ENCODE data around the gene CDYL.

Gene CDYL

DNA sequence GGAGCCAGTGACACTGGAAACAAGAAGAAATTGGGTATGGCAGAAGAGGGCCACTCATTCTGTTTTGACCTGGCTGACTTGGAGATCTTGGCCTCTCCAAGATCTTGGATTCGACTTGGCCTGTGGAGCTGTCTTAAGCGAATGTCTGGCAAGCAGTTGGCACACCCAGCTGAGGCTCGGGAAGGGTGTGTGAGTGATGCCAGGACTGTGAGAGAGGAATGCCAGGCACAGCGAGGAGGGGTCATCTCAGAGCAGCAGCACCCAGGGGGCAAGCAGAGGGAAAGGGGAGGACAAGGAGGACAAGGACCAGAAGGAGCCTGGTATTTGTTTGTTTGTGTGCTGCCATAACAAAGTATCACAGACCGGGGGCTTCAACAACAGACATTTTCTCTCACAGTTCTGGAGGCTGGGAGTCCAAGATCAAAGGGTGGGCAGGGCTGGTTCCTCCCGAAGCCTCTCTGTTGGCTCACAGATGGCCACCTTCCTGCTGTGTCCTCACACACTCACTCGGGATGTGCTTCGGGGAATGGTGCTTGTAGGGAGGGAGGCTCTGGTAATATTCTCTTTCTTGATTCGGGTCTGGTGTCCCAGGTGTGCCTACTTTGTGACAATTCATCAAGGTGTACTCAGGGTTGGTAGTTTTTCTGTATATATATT, 194.7 kb downstream of the CDYL start:
- Histone ChIP-seq H3K4me3 (ENCODE audit: control insufficient read depth in 1 of 7, extremely low read depth in 1 of 7, insufficient read depth in 4 of 7, low read depth in 2 of 7, low read length in 6 of 7) (no peak overlapping the region), H3K27me3 (replicated peaks in 2 of 5; ENCODE audit: control insufficient read depth in 4 of 5, insufficient read depth in 5 of 5, low read length in 4 of 5) (no peaks in the 10 kb centered on the region)

DNA sequence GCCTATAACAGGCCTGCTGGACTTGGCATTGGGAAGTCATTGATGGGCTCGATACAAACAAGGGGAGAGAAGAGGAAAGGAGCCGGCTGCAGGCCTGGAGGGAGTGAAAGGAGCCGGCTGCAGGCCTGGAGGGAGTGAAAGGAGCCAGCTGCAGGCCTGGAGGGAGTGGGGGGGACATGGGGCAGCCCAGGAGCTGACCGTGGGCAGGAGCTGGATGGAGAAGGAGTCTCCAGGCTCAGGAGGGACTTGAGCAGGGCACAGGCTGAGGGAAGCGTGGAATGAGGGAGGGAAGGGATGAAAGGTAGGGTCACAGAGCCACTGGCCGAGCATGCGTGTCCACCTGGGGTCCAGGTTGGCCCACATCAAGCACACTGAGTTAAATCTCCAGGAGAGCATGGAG, 195.6 kb downstream of the CDYL start:
- Histone ChIP-seq H3K4me3 (ENCODE audit: control insufficient read depth in 1 of 7, extremely low read depth in 1 of 7, insufficient read depth in 4 of 7, low read depth in 2 of 7, low read length in 6 of 7) (no peak overlapping the region), H3K27ac (ENCODE audit: insufficient read depth in 1 of 2, low read depth in 1 of 2, low read length in 2 of 2, poor library complexity in 1 of 2, severe bottlenecking in 2 of 2) (no peak overlapping the region), H3K9me3 (ENCODE audit: control extremely low read depth in 1 of 5, control insufficient read depth in 4 of 5, insufficient read depth in 2 of 5, low read depth in 1 of 5, low read length in 4 of 5) (no peaks in the 10 kb centered on the region), H3K36me3 (ENCODE audit: control insufficient read depth in 4 of 4, insufficient read depth in 4 of 4, low read length in 3 of 4) (no peaks in the 10 kb centered on the region), H3K4me1 (ENCODE audit: control extremely low read depth in 1 of 4, control insufficient read depth in 4 of 4, insufficient read depth in 4 of 4, low read length in 3 of 4) (no peaks in the 10 kb centered on the region), H3K27me3 (replicated peaks in 2 of 5; ENCODE audit: control insufficient read depth in 4 of 5, insufficient read depth in 5 of 5, low read length in 4 of 5) (no peaks in the 10 kb centered on the region)
- CTCF ChIA-PET: interaction anchor here (1.3 to 1.5 kb wide), 2 partner anchors 15 to 59 kb away, joined by 3 to 5 read pairs; no protein-coding TSS in a partner anchor
- POLR2A ChIA-PET: no interaction called here
- no peak for DNase-seq
- 94% methylated on average over 7 of the region's 7 CpGs for WGBS (ENCODE audit: insufficient coverage)

More for the DNA sequence above, 194.7 kb downstream of the CDYL start:
- WGBS (ENCODE audit: insufficient coverage): 99% methylated on average over 5 of the region's 9 CpGs
- H3K36me3 ChIP-seq (ENCODE audit: control insufficient read depth in 4 of 4, insufficient read depth in 4 of 4, low read length in 3 of 4): no peaks in the 10 kb centered on the region
- H3K4me1 ChIP-seq (ENCODE audit: control extremely low read depth in 1 of 4, control insufficient read depth in 4 of 4, insufficient read depth in 4 of 4, low read length in 3 of 4): peaks cover 0 to under 1% (median 0%) of the 10 kb centered on the region in 4 experiments
- no peak for DNase-seq
- POLR2A ChIA-PET: no interaction called here
- CTCF ChIA-PET: interaction anchor here (1.8 kb wide), 1 partner anchor 13 kb away, joined by 4 read pairs; no protein-coding TSS in a partner anchor
- no peaks in the 10 kb centered on the region for H3K9me3 ChIP-seq (ENCODE audit: control extremely low read depth in 1 of 5, control insufficient read depth in 4 of 5, insufficient read depth in 2 of 5, low read depth in 1 of 5, low read length in 4 of 5)
- no peak overlapping the region for H3K27ac ChIP-seq (ENCODE audit: insufficient read depth in 1 of 2, low read depth in 1 of 2, low read length in 2 of 2, poor library complexity in 1 of 2, severe bottlenecking in 2 of 2)

DNA sequence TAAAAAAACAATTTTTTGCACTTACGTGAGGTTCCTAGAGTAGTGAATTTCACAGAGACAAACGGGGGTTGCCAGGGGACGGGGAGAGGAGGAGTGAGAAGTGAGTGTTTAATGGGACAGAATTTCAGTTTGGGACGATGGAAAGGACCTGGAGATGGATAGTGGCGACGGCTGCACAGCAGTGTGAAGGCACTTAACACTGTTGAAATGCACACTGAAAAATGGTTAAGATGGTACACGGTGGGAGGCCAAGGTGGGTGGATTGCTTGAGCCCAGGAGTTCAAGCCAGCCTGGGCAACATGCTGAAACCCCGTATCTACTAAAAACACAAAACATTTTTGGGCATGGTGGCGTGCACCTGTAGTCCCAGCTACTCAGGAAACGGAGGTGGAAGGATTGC, 196.2 kb downstream of the CDYL start:
- Histone ChIP-seq H3K36me3 (ENCODE audit: control insufficient read depth in 4 of 4, insufficient read depth in 4 of 4, low read length in 3 of 4) (no peaks in the 10 kb centered on the region), H3K9me3 (ENCODE audit: control extremely low read depth in 1 of 5, control insufficient read depth in 4 of 5, insufficient read depth in 2 of 5, low read depth in 1 of 5, low read length in 4 of 5) (no peaks in the 10 kb centered on the region), H3K4me1 (ENCODE audit: control extremely low read depth in 1 of 4, control insufficient read depth in 4 of 4, insufficient read depth in 4 of 4, low read length in 3 of 4) (no peaks in the 10 kb centered on the region), H3K4me3 (ENCODE audit: control insufficient read depth in 1 of 7, extremely low read depth in 1 of 7, insufficient read depth in 4 of 7, low read depth in 2 of 7, low read length in 6 of 7) (no peak overlapping the region), H3K27ac (ENCODE audit: insufficient read depth in 1 of 2, low read depth in 1 of 2, low read length in 2 of 2, poor library complexity in 1 of 2, severe bottlenecking in 2 of 2) (no peak overlapping the region), H3K27me3 (replicated peaks in 2 of 5; ENCODE audit: control insufficient read depth in 4 of 5, insufficient read depth in 5 of 5, low read length in 4 of 5) (no peaks in the 10 kb centered on the region)
- 92% methylated on average over 10 of the region's 10 CpGs for WGBS (ENCODE audit: insufficient coverage)
- ChIA-PET POLR2A (no interaction called here), CTCF (interaction anchor here (1.3 to 1.5 kb wide), 2 partner anchors 16 to 58 kb away, joined by 3 to 5 read pairs; no protein-coding TSS in a partner anchor)
- no peak for DNase-seq

DNA sequence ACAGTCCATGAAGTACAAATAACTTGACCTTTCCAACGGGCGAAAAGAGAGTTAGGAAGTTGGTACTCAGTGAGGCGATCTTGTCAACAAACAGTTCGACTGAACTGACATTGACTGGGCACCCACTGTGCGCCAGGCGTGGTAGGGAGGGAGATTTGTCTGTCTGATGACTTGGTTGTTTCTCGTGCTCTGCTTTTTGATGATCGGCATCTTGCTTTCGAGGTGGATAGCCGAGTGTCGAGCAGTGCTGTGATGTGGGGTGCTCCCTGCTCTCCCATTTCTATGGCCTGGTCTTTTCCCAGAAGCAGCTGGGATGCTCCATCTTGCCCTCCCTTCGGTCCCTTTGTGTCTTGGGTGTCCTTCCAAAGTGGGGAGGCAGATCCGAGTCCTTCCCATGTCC, 197.2 kb downstream of the CDYL start:
- Histone ChIP-seq H3K4me1 (ENCODE audit: control extremely low read depth in 1 of 4, control insufficient read depth in 4 of 4, insufficient read depth in 4 of 4, low read length in 3 of 4) (no peaks in the 10 kb centered on the region), H3K4me3 (ENCODE audit: control insufficient read depth in 1 of 7, extremely low read depth in 1 of 7, insufficient read depth in 4 of 7, low read depth in 2 of 7, low read length in 6 of 7) (no peak overlapping the region), H3K9me3 (ENCODE audit: control extremely low read depth in 1 of 5, control insufficient read depth in 4 of 5, insufficient read depth in 2 of 5, low read depth in 1 of 5, low read length in 4 of 5) (peaks cover 0 to 4% (median 0%) of the 10 kb centered on the region in 5 experiments), H3K36me3 (ENCODE audit: control insufficient read depth in 4 of 4, insufficient read depth in 4 of 4, low read length in 3 of 4) (no peaks in the 10 kb centered on the region), H3K27me3 (replicated peaks in 2 of 5; ENCODE audit: control insufficient read depth in 4 of 5, insufficient read depth in 5 of 5, low read length in 4 of 5) (no peaks in the 10 kb centered on the region), H3K27ac (ENCODE audit: insufficient read depth in 1 of 2, low read depth in 1 of 2, low read length in 2 of 2, poor library complexity in 1 of 2, severe bottlenecking in 2 of 2) (no peak overlapping the region)
- CTCF ChIA-PET: interaction anchor here (1.6 kb wide), 1 partner anchor 27 kb away, joined by 4 read pairs; no protein-coding TSS in a partner anchor
- WGBS (ENCODE audit: insufficient coverage): 93% methylated on average over 12 of the region's 13 CpGs
- POLR2A ChIA-PET: no interaction called here
- DNase-seq: no peak

DNA sequence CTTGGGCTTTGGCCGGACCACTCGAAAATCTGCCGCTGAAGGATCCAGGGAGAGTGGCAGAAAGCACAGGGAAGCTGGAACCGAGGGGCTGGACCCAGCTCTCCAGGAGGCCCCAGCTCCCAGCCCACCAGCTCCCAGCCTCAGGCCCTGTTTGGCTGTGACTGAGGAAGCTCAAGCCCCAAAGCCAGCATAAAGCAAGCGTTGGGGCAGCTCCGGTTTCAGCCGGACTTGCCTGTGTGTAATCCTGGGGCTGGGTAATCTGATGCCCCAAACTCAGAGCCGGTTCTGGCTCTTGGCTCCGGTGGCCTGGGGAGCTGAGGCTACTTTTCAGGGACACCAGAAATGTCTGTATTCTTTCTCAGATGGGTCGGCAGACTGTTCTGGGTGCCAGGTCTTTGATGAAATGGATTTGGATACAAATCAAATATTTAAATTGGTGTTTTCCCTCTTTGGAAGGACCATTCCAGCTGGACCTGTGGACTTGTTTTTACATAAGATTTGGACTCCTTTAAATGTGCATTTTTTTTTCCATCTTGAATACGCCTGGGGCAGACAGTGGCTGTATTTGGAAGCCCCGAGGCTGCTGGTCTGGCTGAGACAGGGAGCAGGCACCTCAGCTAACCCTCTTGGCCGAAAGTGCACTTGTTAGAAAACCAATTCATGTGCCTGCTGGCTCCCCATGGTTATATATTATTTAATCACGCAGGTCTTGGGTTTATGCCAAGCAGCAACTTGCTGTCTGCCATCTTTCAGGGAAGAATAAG, 198.0 kb downstream of the CDYL start:
- no peak for DNase-seq
- H3K27me3 ChIP-seq (replicated peaks in 2 of 5; ENCODE audit: control insufficient read depth in 4 of 5, insufficient read depth in 5 of 5, low read length in 4 of 5): no peaks in the 10 kb centered on the region
- ChIA-PET POLR2A (no interaction called here), CTCF (interaction anchor here (0.8 to 1.6 kb wide), 2 partner anchors 9 to 27 kb away, joined by 3 to 4 read pairs; no protein-coding TSS in a partner anchor)
- H3K36me3 ChIP-seq (ENCODE audit: control insufficient read depth in 4 of 4, insufficient read depth in 4 of 4, low read length in 3 of 4): no peaks in the 10 kb centered on the region
- 90% methylated on average over 11 of the region's 14 CpGs for WGBS (ENCODE audit: insufficient coverage)
- peaks cover 0 to 8% (median 4%) of the 10 kb centered on the region in 5 experiments for H3K9me3 ChIP-seq (ENCODE audit: control extremely low read depth in 1 of 5, control insufficient read depth in 4 of 5, insufficient read depth in 2 of 5, low read depth in 1 of 5, low read length in 4 of 5)
- H3K27ac ChIP-seq (ENCODE audit: insufficient read depth in 1 of 2, low read depth in 1 of 2, low read length in 2 of 2, poor library complexity in 1 of 2, severe bottlenecking in 2 of 2): no peak overlapping the region
- no peak overlapping the region for H3K4me3 ChIP-seq (ENCODE audit: control insufficient read depth in 1 of 7, extremely low read depth in 1 of 7, insufficient read depth in 4 of 7, low read depth in 2 of 7, low read length in 6 of 7)
- no peaks in the 10 kb centered on the region for H3K4me1 ChIP-seq (ENCODE audit: control extremely low read depth in 1 of 4, control insufficient read depth in 4 of 4, insufficient read depth in 4 of 4, low read length in 3 of 4)

DNA sequence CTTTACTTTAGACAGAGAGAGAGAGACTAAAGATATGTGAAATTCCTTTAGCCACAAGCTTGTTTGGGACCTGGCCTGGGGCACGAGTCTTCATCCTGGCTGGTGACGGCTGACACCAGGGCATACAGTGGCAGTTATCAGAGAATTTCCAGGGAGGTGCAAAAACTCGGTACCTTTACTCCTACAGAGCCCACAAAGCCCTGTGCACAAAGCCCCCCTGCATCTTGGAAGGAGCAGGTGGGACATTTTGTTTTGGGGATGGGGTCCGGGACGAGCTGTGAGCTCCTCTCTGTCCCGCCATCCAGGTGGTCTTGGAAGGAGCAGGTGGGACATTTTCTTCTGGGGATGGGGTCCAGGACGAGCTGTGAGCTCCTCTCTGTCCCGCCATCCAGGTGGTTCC, 198.8 kb downstream of the CDYL start:
- no peaks in the 10 kb centered on the region for H3K4me1 ChIP-seq (ENCODE audit: control extremely low read depth in 1 of 4, control insufficient read depth in 4 of 4, insufficient read depth in 4 of 4, low read length in 3 of 4)
- WGBS (ENCODE audit: insufficient coverage): 93% methylated on average over 7 of the region's 8 CpGs
- peaks cover 0 to 15% (median 10%) of the 10 kb centered on the region in 5 experiments for H3K9me3 ChIP-seq (ENCODE audit: control extremely low read depth in 1 of 5, control insufficient read depth in 4 of 5, insufficient read depth in 2 of 5, low read depth in 1 of 5, low read length in 4 of 5)
- H3K4me3 ChIP-seq (ENCODE audit: control insufficient read depth in 1 of 7, extremely low read depth in 1 of 7, insufficient read depth in 4 of 7, low read depth in 2 of 7, low read length in 6 of 7): no peak overlapping the region
- no peaks in the 10 kb centered on the region for H3K27me3 ChIP-seq (replicated peaks in 2 of 5; ENCODE audit: control insufficient read depth in 4 of 5, insufficient read depth in 5 of 5, low read length in 4 of 5)
- DNase-seq: no peak
- H3K27ac ChIP-seq (ENCODE audit: insufficient read depth in 1 of 2, low read depth in 1 of 2, low read length in 2 of 2, poor library complexity in 1 of 2, severe bottlenecking in 2 of 2): no peak overlapping the region
- POLR2A ChIA-PET: no interaction called here
- no peaks in the 10 kb centered on the region for H3K36me3 ChIP-seq (ENCODE audit: control insufficient read depth in 4 of 4, insufficient read depth in 4 of 4, low read length in 3 of 4)
- CTCF ChIA-PET: interaction anchor here (0.8 to 1.6 kb wide), 2 partner anchors 8 to 26 kb away, joined by 3 to 4 read pairs; no protein-coding TSS in a partner anchor

DNA sequence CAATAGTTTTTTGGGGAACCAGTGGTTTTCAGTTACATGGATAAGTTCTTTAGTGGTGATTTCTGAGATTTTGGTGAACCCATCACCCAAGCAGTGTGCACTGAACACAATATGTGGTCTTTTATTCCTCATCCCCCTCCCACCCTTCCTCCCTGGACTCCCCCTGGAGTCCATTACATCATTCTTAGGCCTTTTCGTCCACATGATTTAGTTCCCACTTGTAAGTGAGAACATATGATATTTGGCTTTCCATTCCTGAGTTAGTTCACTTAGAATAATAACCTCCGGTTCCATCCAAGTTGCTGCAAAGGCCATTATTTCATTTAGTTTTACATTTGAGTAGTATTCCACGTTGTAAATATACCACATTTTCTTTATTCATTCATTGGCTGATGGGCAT, 199.3 kb downstream of the CDYL start:
- H3K4me3 ChIP-seq (ENCODE audit: control insufficient read depth in 1 of 7, extremely low read depth in 1 of 7, insufficient read depth in 4 of 7, low read depth in 2 of 7, low read length in 6 of 7): no peak overlapping the region
- no peaks in the 10 kb centered on the region for H3K4me1 ChIP-seq (ENCODE audit: control extremely low read depth in 1 of 4, control insufficient read depth in 4 of 4, insufficient read depth in 4 of 4, low read length in 3 of 4)
- no CpG with 5 or more reads among the region's 3 CpGs for WGBS (ENCODE audit: insufficient coverage)
- POLR2A ChIA-PET: no interaction called here
- peaks cover 0 to 18% (median 10%) of the 10 kb centered on the region in 5 experiments for H3K9me3 ChIP-seq (ENCODE audit: control extremely low read depth in 1 of 5, control insufficient read depth in 4 of 5, insufficient read depth in 2 of 5, low read depth in 1 of 5, low read length in 4 of 5)
- no peaks in the 10 kb centered on the region for H3K27me3 ChIP-seq (replicated peaks in 2 of 5; ENCODE audit: control insufficient read depth in 4 of 5, insufficient read depth in 5 of 5, low read length in 4 of 5)
- CTCF ChIA-PET: interaction anchor here (0.8 kb wide), 1 partner anchor 7 kb away, joined by 3 read pairs; no protein-coding TSS in a partner anchor
- H3K36me3 ChIP-seq (ENCODE audit: control insufficient read depth in 4 of 4, insufficient read depth in 4 of 4, low read length in 3 of 4): no peaks in the 10 kb centered on the region
- DNase-seq: no peak
- H3K27ac ChIP-seq (ENCODE audit: insufficient read depth in 1 of 2, low read depth in 1 of 2, low read length in 2 of 2, poor library complexity in 1 of 2, severe bottlenecking in 2 of 2): no peak overlapping the region

Measured in common myeloid progenitor, CD34-positive (primary cell).